K562 (cell line): ENCODE data around the gene ANKRD6. TPM values are rescaled to one million over a fixed set of nuclear protein-coding genes. Genes with fewer than 3 reads are reported as not detected.
A peak's percentile ranks its signal among the peaks of the same experiment; 100 is the strongest.

Source experiments
- ATAC-seq: fragments of 200-7000 bp; cut with Tn5 transposase; 3 replicates; pipeline ENCODE4 v1.9.1; 2020; ENCODE audit warnings: moderate library complexity
- BruUV-seq: library from RNA; stranded (reverse); fragments of 400-500 nt; replicated peaks from 2 replicates; lab custom pipeline; 2021; lab: Mats Ljungman, UMichigan
- CTCF ChIA-PET: fragments of 300-600 bp; formaldehyde crosslinking; extraction: SDS; loops from one replicate; lab custom pipeline; 2021; ENCODE audit warnings: low intra/inter-chr PET ratio; lab: Yijun Ruan, JAX
- POLR2A ChIA-PET: fragments of 300-600, 350-650 bp; sonication (Branson Sonifier 250); formaldehyde crosslinking; extraction: SDS; loops from one replicate; lab custom pipeline; 2021; ENCODE audit warnings: antibody characterized with exemption, inconsistent platforms; lab: Yijun Ruan, JAX
- DNase-seq, 4 experiments: peaks; one replicate each; pipeline versions ENCODE4 v3.0.0 to v3.0.0-alpha.2; 2011 to 2018; ENCODE audit warnings: low spot score in 3 of 4, mixed read lengths in 3 of 4; ENCODE audit errors: extremely low read depth in 1 of 4
- FAIRE-seq: peaks from 2 replicates; lab custom pipeline; 2011; peaks lifted over from hg19 to GRCh38; lab: Jason Lieb, UNC
- H2AFZ ChIP-seq: 2 replicates; pipeline ENCODE4 v1.6.0; 2011; ENCODE audit warnings: low read depth, low read length, control low read depth, inconsistent platforms
- H3K27ac ChIP-seq: fragments of 200-600 bp; 3 replicates; pipeline ENCODE4 v1.8.0; 2011; ENCODE audit warnings: low read depth, mild to moderate bottlenecking, control low read depth, inconsistent platforms, low read length, moderate library complexity, mixed read lengths; ENCODE audit errors: extremely low read depth
- H3K27me3 ChIP-seq, 2 experiments: fragments of 300-600 bp in 1 of 2; 2 replicates in 1 of 2; 3 replicates in 1 of 2; pipeline versions ENCODE4 v1.6.0 to v1.8.0; 2011; ENCODE audit warnings: inconsistent platforms in 2 of 2, low read length in 2 of 2, mild to moderate bottlenecking in 1 of 2, mixed read lengths in 1 of 2, moderate library complexity in 1 of 2; ENCODE audit not compliant: control insufficient read depth in 2 of 2, insufficient read depth in 2 of 2
- H3K36me3 ChIP-seq: fragments of 300-600 bp; 3 replicates; pipeline ENCODE4 v1.8.0; 2011; ENCODE audit warnings: mild to moderate bottlenecking, low read length, inconsistent platforms; ENCODE audit not compliant: control insufficient read depth, insufficient read depth
- H3K4me1 ChIP-seq, 2 experiments: fragments of 200-600 bp in 1 of 2; replicated peaks in 1 of 2; 2 replicates in 1 of 2; 3 replicates in 1 of 2; pipeline versions ENCODE4 v1.5.1 to v1.8.0; 2011; ENCODE audit warnings: inconsistent platforms in 2 of 2, low read length in 2 of 2, mild to moderate bottlenecking in 1 of 2, mixed read lengths in 1 of 2, moderate library complexity in 1 of 2; ENCODE audit not compliant: control insufficient read depth in 2 of 2, insufficient read depth in 2 of 2
- H3K4me2 ChIP-seq: 2 replicates; pipeline ENCODE4 v1.6.1; 2011; ENCODE audit warnings: low read length, control low read depth, inconsistent platforms, mixed read lengths; ENCODE audit not compliant: insufficient read depth
- H3K4me3 ChIP-seq: fragments of 200-600 bp; sonication (generic), shearing (Covaris generic); 2 replicates; pipeline ENCODE4 v1.5.1; 2016; ENCODE audit warnings: control low read depth, inconsistent platforms
- H3K79me2 ChIP-seq: fragments of 200-600 bp; 3 replicates; pipeline ENCODE4 v1.8.0; 2011; ENCODE audit warnings: low read length, inconsistent platforms; ENCODE audit not compliant: control insufficient read depth, insufficient read depth
- H3K9ac ChIP-seq, 2 experiments: 2 replicates each; pipeline versions ENCODE4 v1.6.0 to v1.6.1; 2011; ENCODE audit warnings: low read depth in 2 of 2, low read length in 2 of 2, control low read depth in 1 of 2, inconsistent platforms in 1 of 2, mild to moderate bottlenecking in 1 of 2, mixed read lengths in 1 of 2; ENCODE audit not compliant: insufficient read depth in 1 of 2
- H3K9me1 ChIP-seq: one replicate; pipeline ENCODE4 v1.6.0; 2011; ENCODE audit warnings: inconsistent platforms, mild to moderate bottlenecking, low read length, moderate library complexity; ENCODE audit not compliant: control insufficient read depth, insufficient read depth
- H3K9me3 ChIP-seq: replicated peaks from 2 replicates; pipeline ENCODE4 v1.5.1; 2011; ENCODE audit warnings: low read depth, low read length, inconsistent platforms; ENCODE audit not compliant: control insufficient read depth, insufficient read depth
- H4K20me1 ChIP-seq: replicated peaks from 2 replicates; pipeline ENCODE4 v1.6.1; 2011; ENCODE audit warnings: low read length, inconsistent platforms, mixed read lengths; ENCODE audit not compliant: control insufficient read depth, insufficient read depth
- CBX2 ChIP-seq: fragments of 200-600 bp; sonication (generic); IDR thresholded peaks from one replicate; pipeline ENCODE4 v1.6.1; 2012; ENCODE audit warnings: mild to moderate bottlenecking, low read length, inconsistent platforms; ENCODE audit not compliant: insufficient read depth, poor library complexity, severe bottlenecking
- RBM39 ChIP-seq: fragments of 200-400 bp; formaldehyde crosslinking; optimal IDR thresholded peaks from 2 replicates; pipeline ENCODE3; 2018; ENCODE audit warnings: low read depth, low read length
- TAF15 ChIP-seq: fragments of 200-400 bp; formaldehyde crosslinking; IDR thresholded peaks from 2 replicates; pipeline ENCODE4 v1.6.1; 2017; ENCODE audit warnings: mild to moderate bottlenecking, low read depth, low read length, moderate library complexity
- ZNF239 ChIP-seq: fragments of 250-450 bp; sonication (Bioruptor Pico); IDR thresholded peaks from 2 replicates; pipeline ENCODE4 v1.4.0; 2020; ENCODE audit warnings: mild to moderate bottlenecking
- WGBS: fragments of 100-300 bp; shearing (Covaris generic); methylation state at CpG from one replicate; pipeline ENCODE4 v1.1.6; 2016; ENCODE audit warnings: low coverage, mixed read lengths; ENCODE audit not compliant: insufficient coverage; ENCODE audit errors: missing lambda C conversion rate; 5-methylcytosine and 5-hydroxymethylcytosine counted together
- in situ Hi-C: fragments of 300-500 bp; cut with MboI; formaldehyde crosslinking; loops from 4 replicates; pipeline ENCODE4 v1.15.0; 2018; ENCODE audit warnings: inconsistent platforms, mixed read lengths
- intact Hi-C: fragments of 100-400 bp; cut with micrococcal nuclease; formaldehyde crosslinking; loops from 2 replicates; pipeline ENCODE4 v1.14.2; 2022
- polyA plus RNA-seq, 8 experiments: library from polyadenylated mRNA; depleted of rRNA in 4 of 8; stranded (reverse) in 5 of 8; unstranded in 3 of 8; fragments of >200 nt; fragmentation: Nextera tagmentation in 2 of 8; fragmentation: Illumina TruSeq in 1 of 8; extraction: Ambion mirVana in 2 of 8; extraction: Trizol in 1 of 8; gene quantifications; 2 replicates each; pipeline versions ENCODE4 v1.2.1 to v1.2.3, GENCODE V29; 2011 to 2014; ENCODE audit warnings: inconsistent platforms in 1 of 8, missing spikeins in 1 of 8
- total RNA-seq, 7 experiments: library from RNA; depleted of rRNA in 6 of 7; stranded (reverse); fragments of >200 nt in 6 of 7; fragmentation: Illumina TruSeq in 2 of 7; extraction: Trizol in 2 of 7; gene quantifications; 2 replicates each; pipeline versions ENCODE4 v1.2.1 to v1.2.3, GENCODE V29; 2011 to 2021; ENCODE audit warnings: low replicate concordance in 1 of 7

ANKRD6 gene
- total and polyA plus RNA-seq, 9 of the 15 experiments (the other 6 are each of a cell fraction or from before 2014, with no cell fraction given) = 0.04 to 0.22 (median 0.08) TPM; not detected in 4

GRCh38 chr6:89409461-89410035 lies 23.4 kb upstream of the ANKRD6 start:
- Histone ChIP-seq H3K9me1 (peaks cover 2% of the 10 kb centered on the region), H3K36me3 (no peaks in the 10 kb centered on the region), H3K79me2 (no peaks in the 10 kb centered on the region), H3K9ac (no peak overlapping the region), H3K27ac (no peak overlapping the region), H2AFZ (no peak overlapping the region), H3K4me1 (peaks cover 0 to 17% of the 10 kb centered on the region in 2 experiments; a peak in 2 of 5 replicates), H3K4me2 (no peak overlapping the region), H3K4me3 (no peak overlapping the region), H4K20me1 (0 out of 2 replicates have a peak, but pooled peaks cover 3% of the 10 kb centered on the region), H3K27me3 (peaks cover 32 to 52% of the 10 kb centered on the region in 2 experiments), H3K9me3 (no peaks in the 10 kb centered on the region)
- 16% methylated on average over 7 of the region's 7 CpGs for WGBS
- peak; percentile 83 for TF ChIP-seq ZNF239 (CRISPR knock-in tag)
- TF ChIP-seq TAF15 = no peak
- ChIA-PET POLR2A (no interaction called here), CTCF (no interaction called here)
- in situ Hi-C loops = no loop called here
- DNase-seq = no peak
- no TSS peak for BruUV-seq
- intact Hi-C loops = no loop called here
- no peak for ATAC-seq
- no peak for FAIRE-seq

- H3K9me3 ChIP-seq = no peaks in the 10 kb centered on the region
- no TSS peak for BruUV-seq
- H3K79me2 ChIP-seq = no peaks in the 10 kb centered on the region
- H3K4me3 ChIP-seq = no peak overlapping the region
- H3K36me3 ChIP-seq = no peaks in the 10 kb centered on the region
- peaks cover 32 to 54% of the 10 kb centered on the region in 2 experiments for H3K27me3 ChIP-seq
- no peak overlapping the region for H3K9ac ChIP-seq
- H3K4me2 ChIP-seq = no peak overlapping the region
- FAIRE-seq = no peak
- in situ Hi-C loops = no loop called here
- H4K20me1 ChIP-seq = 0 out of 2 replicates have a peak, but pooled peaks cover 3% of the 10 kb centered on the region
- H3K27ac ChIP-seq = no peak overlapping the region
- TF ChIP-seq CBX2 (peak; percentile 38), RBM39 (no peak)
- CTCF ChIA-PET = no interaction called here
- H3K9me1 ChIP-seq = peaks cover 2% of the 10 kb centered on the region
- POLR2A ChIA-PET = no interaction called here
- WGBS = 17% methylated on average over 9 of the region's 10 CpGs
- ATAC-seq = no peak
- no peak for DNase-seq
- intact Hi-C loops = no loop called here
- no peak overlapping the region for H2AFZ ChIP-seq
- H3K4me1 ChIP-seq = peaks cover 0 to 17% of the 10 kb centered on the region in 2 experiments; a peak in 2 of 5 replicates
Observed at GRCh38 chr6:89410231-89410761, 22.7 kb upstream of the ANKRD6 start.
